AG09319 (cell line): ENCODE results near the gene DDB1.

ENCODE experiments used
- DNase-seq: peaks from one replicate; pipeline ENCODE4 v3.0.0-alpha.2; 2010; ENCODE audit warnings: low read depth; ENCODE audit errors: extremely low read depth
- TF ChIP-seq, protein P1 (sequence below): IDR thresholded peaks from 2 replicates; pipeline ENCODE4 v1.5.1; 2011; ENCODE audit warnings: low read depth, mild to moderate bottlenecking, inconsistent platforms, low read length, moderate library complexity

DDB1 gene

DNA sequence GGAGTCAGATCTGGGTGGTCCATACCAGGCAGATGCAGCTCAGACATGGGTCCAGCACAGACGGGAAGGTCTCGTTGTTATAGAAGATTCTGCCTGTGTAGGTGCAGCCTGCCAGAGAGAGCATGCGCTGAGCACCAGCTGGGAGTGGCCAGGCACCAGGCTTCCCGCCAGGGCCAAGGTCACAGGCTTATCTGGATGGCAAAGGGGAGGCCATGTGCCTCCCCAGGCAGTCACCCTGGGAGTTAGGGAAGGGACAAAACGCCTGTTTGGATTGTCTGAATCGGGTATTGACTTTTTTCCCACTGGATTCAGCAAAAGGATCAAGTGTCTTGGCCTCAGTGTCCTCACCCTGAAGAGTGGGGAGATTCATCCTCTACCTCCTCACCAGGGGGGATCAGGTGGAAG, 65.5 kb downstream of the DDB1 start:
- DNase-seq: no peak
- TF ChIP-seq, protein P1, sequence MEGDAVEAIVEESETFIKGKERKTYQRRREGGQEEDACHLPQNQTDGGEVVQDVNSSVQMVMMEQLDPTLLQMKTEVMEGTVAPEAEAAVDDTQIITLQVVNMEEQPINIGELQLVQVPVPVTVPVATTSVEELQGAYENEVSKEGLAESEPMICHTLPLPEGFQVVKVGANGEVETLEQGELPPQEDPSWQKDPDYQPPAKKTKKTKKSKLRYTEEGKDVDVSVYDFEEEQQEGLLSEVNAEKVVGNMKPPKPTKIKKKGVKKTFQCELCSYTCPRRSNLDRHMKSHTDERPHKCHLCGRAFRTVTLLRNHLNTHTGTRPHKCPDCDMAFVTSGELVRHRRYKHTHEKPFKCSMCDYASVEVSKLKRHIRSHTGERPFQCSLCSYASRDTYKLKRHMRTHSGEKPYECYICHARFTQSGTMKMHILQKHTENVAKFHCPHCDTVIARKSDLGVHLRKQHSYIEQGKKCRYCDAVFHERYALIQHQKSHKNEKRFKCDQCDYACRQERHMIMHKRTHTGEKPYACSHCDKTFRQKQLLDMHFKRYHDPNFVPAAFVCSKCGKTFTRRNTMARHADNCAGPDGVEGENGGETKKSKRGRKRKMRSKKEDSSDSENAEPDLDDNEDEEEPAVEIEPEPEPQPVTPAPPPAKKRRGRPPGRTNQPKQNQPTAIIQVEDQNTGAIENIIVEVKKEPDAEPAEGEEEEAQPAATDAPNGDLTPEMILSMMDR: no peak

DNA sequence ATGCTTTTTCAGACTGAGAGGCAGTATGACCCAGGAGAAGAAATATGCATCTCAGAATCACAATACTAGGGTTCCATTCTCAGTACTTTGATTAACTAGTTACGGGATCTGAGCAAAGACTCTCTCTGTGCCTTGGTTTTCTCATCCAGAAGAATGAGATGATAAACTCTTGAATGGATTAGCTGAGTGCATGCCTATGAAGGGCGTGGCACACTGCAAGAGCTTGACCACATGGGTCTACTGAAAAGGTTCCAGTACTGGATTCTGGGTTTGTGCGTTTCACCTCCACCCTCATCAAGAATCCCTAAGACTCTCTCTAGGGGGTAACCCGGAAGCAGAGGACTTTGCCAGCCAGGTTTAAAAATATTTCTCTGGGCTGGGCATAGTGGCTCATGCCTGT, 66.3 kb downstream of the DDB1 start:
- no peak for DNase-seq
- TF ChIP-seq, protein P1: no peak

DNA sequence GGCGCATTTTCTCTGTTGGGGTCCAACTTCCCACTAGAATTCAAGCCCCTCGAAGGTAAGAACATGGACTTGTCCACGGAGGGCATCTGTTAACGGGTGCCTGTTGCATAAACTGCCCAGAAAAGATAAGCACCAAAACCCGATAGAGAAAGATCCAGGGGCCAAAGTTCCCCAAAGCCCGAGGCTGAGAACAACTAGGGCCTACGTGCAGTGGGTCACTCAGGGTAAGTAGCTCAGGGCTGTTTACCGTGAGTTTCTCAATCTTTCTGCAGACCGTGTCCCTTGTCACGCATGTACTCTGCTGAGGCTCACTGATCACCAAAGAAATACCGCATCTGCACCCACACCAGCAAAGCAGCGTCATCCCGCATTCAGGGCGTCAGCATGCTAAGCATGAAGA, 67.5 kb downstream of the DDB1 start:
- DNase-seq: no peak
- TF ChIP-seq, protein P1: no peak

DNA sequence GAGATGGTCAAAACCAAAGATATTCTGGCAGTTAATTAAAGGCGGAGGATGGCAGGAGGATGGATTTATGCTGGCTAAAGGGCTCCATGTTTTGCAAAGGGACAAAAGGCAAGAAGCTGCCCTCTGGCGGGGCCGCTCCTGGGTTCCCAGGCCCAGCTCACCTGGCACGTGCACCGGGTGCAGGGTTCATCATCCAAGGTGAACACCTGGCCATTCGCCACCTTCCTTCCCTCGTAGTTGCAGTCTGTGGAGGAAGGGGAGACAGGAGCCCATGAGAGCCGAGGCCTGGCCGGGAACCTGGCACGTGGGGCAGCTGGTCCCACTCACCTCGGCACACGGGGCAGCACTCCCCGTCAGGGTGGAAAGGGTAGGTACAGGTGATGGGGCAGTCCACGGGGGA, 68.1 kb downstream of the DDB1 start:
- TF ChIP-seq, protein P1: no peak
- no peak for DNase-seq

DNA sequence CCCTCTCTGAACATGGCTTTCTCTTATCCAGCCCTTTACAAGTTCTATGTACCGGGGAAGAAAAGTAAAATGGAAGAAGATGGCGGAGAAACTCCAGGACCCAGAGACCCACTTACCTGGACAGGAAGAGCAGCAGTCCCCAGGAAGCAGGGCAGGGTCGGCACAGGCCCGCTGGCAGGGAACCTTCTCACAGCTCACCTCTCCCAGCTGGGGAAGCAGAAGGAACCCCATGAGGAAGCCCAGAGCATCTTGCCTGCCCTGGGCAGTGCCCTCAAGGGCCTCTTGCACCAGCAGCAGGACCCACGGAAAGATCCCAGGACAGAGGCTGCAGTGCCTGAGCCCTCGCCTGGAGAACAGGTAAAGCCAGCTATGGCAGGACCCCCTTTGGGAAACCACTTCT, 68.5 kb downstream of the DDB1 start:
- DNase-seq: no peak
- TF ChIP-seq, protein P1: no peak

DNA sequence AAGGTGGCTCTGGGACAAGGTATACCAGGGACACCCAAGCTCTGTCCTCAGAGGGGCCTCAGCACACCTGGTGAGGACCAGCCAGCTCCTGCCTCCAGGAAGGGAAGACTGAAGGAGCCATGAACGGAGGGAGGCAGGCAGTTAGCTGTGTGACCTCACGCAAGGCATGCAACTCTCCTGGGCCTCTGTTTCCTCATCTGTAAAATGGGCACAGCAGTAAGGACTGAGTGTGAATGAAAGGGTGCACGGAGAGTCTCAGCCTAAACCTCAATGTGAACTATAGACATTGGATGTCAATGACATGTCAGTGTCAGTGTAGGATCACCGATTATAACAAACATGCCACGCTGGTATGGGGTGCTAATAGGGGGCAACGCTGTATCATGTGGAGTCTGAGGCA, 73.5 kb downstream of the DDB1 start:
- DNase-seq: no peak
- TF ChIP-seq, protein P1: no peak

DNA sequence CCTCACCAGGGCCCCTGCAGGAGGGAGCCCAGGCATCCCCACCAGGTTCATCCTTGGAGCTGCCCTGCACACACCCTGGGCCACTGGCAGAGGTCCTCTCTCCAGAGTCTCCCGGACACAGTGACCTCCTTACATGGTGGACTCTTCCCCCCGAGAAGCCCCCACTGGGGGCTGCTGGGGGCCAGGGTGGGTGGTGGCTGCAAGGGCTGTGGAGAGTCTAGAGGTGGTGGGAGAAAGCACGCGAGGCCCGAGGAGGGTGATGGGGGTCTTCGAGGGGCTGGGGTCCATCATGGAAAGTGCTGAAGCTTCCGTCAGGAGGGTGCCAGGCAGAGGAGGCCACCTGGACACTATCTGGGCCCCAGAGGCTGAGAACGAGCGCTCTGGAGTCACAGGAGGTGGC, 74.4 kb downstream of the DDB1 start:
- no peak for DNase-seq
- TF ChIP-seq, protein P1: no peak
